NCI-H1930 (cell line): ENCODE results near the gene LIPA.
"Not testable (repeated sequence)": the region's sequence is repeated elsewhere in the genome, so short reads cannot be mapped to it uniquely, and the experiment has no call there.

ENCODE experiments used
- DNase-seq, 2 experiments: peaks; one replicate each; lab custom pipeline; 2025; lab: John Stamatoyannopoulos, UW

The LIPA gene

GRCh38 chr10:89251409-89252224 lies at the start of gene LIPA:
TSS of gene LIPA (minus strand) at chr10:89251775. CDS start at chr10:89247648, 4,127 bp downstream.
- peak; percentile 76 to 84 for DNase-seq

GRCh38 chr10:89301232-89301631 lies 49.7 kb upstream of the LIPA start:
- DNase-seq: no peak

DNA sequence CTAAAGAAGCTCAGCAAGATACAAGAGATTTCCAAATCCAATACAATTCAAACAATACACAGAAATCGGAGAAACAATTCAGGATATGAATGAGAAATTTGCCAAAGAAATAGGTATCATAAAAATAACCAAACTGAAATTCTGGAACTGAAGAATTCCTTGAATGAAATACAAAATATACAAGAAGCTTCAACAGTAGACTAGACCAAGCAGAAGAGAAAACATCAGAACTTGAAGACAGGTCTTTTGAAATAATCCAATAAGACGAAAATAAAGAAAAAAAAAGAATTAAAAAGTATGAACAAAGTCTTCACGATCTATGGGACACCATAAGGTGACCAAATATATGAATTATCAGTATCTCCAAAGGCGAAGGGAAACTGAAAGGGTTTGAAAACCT lies 47.5 kb upstream of the LIPA start:
- DNase-seq: no peak

- no peak for DNase-seq
These were observed 46.2 kb upstream of the LIPA start for GRCh38 chr10:89297791-89298190.

DNA sequence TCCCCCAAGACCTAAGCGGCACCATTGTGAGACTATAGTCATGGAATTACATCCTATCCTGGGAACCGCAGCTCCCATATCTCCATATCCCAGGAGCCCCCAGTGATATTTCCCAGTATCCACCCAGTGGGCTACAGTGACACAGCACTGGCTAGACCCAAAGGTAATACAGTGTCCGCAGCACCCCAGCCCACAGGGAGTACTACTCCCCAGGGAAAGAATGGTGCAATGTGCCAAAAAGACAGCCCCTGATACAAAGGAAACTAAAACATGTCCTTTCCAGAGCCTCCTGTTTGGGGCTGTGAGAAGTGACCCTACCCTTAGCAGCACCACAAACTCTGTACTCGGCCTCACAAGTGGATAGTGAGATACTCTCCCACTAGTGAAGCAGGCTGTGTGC lies 45.8 kb upstream of the LIPA start:
- no peak for DNase-seq

GRCh38 chr10:89296220-89296648 lies 44.7 kb upstream of the LIPA start:
- no peak for DNase-seq

GRCh38 chr10:89295597-89295996 lies 44.0 kb upstream of the LIPA start:
- no peak for DNase-seq

DNA sequence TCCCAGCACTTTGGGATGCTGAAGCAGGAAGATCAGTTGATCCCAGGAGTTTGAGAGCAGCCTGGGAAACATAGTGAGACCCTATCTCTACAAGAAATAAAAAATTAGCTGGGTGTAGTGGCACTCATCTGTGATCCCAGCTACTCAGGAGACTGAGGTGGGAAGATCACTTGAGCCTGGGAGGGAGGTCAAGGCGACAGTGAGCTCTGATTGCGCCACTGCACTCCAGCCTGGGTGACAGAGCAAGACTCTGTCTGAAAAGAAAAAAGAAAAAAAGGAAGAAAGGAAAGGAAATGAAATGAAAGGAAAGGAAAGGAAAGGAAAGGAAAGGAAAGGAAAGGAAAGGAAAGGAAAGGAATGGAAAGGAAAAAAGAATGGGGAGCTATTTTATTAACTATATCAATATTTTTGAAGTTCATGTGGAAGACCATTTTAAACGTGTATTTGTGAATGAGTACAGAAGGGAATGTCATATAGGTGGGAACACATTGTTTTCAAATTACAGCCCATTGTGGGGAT lies 43.2 kb upstream of the LIPA start:
- DNase-seq: no peak

- DNase-seq: not testable (repeated sequence)
These were observed 33.7 kb upstream of the LIPA start for GRCh38 chr10:89285303-89285702.

GRCh38 chr10:89284711-89285110 lies 33.1 kb upstream of the LIPA start:
- not testable (repeated sequence) for DNase-seq

DNA sequence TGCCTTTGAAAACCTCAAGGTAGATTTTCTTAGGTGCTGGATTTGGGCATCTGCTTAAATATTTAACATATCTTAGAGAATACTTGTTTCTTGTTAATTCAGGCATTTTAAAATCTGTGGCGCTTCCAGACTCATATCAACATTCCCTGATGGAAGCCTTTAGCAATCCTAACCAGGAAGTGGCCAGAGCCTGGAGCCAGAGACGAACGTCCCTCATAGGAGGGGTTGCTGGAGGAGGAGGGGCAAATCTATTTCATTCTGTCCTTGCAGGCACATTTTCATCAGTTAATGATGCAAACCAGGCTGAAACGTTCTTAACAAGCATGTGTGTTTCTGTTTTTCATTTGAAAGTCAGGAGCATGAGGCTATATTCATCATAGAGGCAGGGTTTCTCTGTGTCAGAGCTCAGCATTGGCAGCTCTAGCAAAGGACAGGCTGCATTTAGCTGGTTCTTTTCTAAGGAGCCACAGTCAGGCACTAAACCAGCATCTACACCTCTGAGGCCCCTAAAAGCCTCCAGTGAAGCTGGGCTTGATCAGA lies 32.4 kb upstream of the LIPA start:
- no peak for DNase-seq

DNA sequence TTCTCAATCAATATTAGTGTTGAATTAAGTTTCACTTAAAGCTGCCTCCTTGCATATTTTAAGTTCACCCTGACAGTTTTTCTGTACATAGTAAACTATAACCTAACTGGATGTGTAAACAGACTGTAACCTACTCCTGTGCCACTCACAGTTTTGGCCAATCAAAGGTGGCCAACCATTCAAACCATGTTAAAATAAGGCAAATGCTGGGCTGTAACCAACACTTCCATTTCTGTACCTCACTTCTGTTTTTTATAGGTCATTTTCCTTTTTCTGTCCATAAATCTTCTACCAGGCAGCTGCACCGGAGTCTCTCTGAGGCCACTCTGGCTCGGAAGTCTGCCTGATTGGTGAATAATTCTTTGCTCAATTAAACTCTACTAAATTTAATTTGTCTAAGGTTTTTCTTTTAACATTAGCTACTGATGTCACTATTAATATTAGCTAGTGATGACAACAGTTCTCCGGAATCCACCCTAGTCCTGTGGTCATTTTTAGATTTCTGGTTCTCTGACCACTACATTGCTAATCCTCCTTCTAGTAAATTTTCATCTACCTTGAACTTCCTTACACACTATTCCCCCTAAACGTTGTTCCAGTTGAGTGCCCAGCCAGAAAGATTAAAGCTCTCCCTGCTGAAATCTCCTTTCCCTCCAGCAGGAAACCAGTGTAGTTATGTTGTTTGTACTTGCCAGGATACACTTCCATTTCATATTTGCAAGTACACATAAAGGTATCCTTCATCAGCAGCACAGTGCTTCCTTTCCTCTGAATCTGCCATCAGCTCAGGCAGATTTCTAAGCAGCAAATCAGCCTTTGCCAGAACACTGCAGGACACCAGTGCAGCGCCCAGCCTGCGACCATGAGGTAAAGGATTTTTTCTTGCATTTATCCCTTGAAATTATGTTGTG lies 31.7 kb upstream of the LIPA start:
- DNase-seq: no peak

GRCh38 chr10:89281606-89282395 lies 30.2 kb upstream of the LIPA start:
- no peak for DNase-seq

DNA sequence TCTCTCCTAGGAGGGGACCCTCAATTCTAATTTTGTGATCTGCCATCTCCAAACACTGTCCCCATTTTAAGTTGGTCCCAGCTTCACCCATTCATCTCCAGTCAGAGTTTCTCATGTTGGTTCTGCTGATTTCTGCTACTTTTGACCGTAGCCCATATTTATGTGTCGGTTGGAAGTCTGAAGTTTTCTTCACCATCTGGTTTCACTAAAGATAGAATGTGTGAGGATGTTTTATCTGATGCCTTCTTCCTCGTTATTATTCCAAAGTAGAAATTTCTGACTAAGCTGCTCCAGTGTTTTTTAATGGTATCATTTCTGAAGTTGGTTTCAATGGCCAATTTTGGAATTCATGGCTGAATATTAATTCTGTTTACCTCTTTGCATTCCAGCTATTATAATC lies 28.9 kb upstream of the LIPA start:
- no peak for DNase-seq

GRCh38 chr10:89279421-89279869 lies 27.9 kb upstream of the LIPA start:
- no peak for DNase-seq

DNA sequence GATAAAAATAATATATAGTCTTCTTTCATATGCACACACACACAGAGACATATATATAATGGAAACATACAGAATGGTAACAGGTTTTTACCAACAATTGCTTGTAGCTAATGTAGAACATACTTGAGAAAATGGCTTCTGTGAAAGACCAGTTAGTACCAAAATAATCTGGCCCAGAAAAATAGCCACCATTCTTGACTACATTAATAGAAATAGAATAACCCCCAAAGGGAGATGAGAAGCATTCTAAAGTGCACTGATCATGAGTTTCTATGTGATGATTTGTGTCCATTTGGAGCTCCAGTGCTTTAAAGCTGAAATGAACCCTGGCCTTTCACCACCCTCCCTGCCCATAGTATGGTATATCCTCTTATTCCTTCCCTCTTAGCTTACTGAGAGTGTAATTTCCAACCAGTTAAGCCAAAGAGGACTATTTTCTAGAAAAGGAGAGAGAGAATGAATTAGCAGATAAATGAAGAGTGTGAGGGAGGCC lies 27.4 kb upstream of the LIPA start:
- DNase-seq: no peak

- DNase-seq: no peak
These were observed 26.5 kb upstream of the LIPA start for GRCh38 chr10:89278034-89278535.

GRCh38 chr10:89275383-89275782 lies 23.8 kb upstream of the LIPA start:
- no peak for DNase-seq

- DNase-seq: no peak
These were observed 23.4 kb upstream of the LIPA start for GRCh38 chr10:89274928-89275327.

DNA sequence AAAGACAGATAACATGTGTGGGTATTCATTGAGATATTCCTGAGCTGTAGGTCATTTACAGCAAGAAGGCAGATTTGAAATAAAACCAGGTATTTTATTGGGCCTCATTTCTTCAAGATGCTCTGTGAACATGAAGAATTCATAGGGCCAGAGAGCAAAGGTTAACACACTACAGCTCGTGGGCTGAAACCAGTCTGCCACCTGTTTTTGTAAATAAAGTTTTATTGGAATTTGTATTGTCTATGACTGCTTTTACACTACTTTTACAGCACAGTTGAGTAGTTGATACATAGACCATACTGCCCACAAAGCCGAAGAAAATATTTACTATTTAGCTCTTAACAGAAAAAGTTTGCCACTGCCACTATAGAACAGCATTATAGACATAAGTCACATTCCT lies 22.1 kb upstream of the LIPA start:
- DNase-seq: no peak

- DNase-seq: no peak
These were observed 20.0 kb upstream of the LIPA start for GRCh38 chr10:89271532-89271931.
